ENCODE measurements around the gene SH2D2A.

GRCh38 chr1:156847591-156848460, 31.2 kb upstream of the SH2D2A start:
- no peak for TF ChIP-seq CTCF (IDR thresholded peaks at IDR 0.05)
- TF ChIP-seq POLR2A (IDR thresholded peaks at IDR 0.05): no peak

All from uterus (tissue), 2 donors.